ENCODE data around the gene CDH13. TPM values are rescaled to one million over a fixed set of nuclear protein-coding genes. Genes with fewer than 3 reads are reported as not detected.

The CDH13 gene
- total and polyA plus RNA-seq, 5 donors: 20.7 to 123 (median 93.6) TPM

DNA sequence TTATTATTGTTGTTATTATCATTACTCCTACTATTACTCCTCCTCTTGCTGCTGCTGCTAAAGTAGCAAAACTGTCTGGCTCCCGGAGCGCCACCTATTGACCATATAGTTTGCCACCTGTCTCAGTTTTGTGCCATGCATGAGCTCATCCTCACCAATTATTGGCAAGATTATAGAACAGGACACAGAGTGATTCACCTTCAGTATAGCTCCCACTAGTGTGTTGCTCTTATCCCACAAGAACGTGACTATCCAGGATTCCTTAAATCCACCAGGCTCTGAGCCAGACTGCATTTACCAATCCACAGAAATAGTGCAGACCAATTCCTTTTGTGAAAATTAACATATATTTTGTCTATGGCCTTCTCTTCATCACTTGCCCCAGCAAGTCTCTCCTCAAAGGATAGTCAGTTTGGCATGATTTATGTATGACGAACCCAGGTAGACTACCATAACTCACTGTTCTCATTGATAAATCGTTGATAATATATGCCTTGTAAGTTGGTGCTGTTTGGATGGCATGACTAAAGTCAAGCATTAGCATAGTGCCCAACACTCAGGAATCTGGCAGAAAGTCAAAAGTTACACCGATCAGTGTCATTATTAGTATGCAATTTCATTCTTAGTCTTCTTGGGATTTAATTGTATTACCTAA is 775.5 kb downstream of the CDH13 start:
- DNase-seq: peak in 1 of 3 donors; percentile 7
- intact Hi-C loops (cut with DNase I): no loop called here
- 85% methylated on average over 6 of the region's 6 CpGs for WGBS

GRCh38 chr16:83402967-83403366 is 776.2 kb downstream of the CDH13 start:
- 77% methylated on average over 4 of the region's 4 CpGs for WGBS
- H3K4me1 ChIP-seq (ENCODE audit: control insufficient read depth, insufficient read depth, low read length): no peaks in the 10 kb centered on the region
- H3K27ac ChIP-seq (ENCODE audit: low read length): no peak overlapping the region
- no peaks in the 10 kb centered on the region for H3K9me3 ChIP-seq (ENCODE audit: control insufficient read depth, low read length)
- no peak overlapping the region for H3K4me3 ChIP-seq (ENCODE audit: low read length)
- intact Hi-C loops (cut with DNase I): no loop called here
- H3K27me3 ChIP-seq (ENCODE audit: control insufficient read depth, insufficient read depth): no peaks in the 10 kb centered on the region
- DNase-seq (no peak), ATAC-seq (no peak)

More for the DNA sequence above, 775.5 kb downstream of the CDH13 start:
- Histone ChIP-seq H3K27me3 (ENCODE audit: control insufficient read depth, insufficient read depth) (no peaks in the 10 kb centered on the region), H3K4me3 (ENCODE audit: low read length) (no peak overlapping the region), H3K4me1 (ENCODE audit: control insufficient read depth, insufficient read depth, low read length) (peaks cover 2% of the 10 kb centered on the region), H3K27ac (ENCODE audit: low read length) (no peak overlapping the region), H3K9me3 (ENCODE audit: control insufficient read depth, low read length) (no peaks in the 10 kb centered on the region)
- ATAC-seq: no peak

GRCh38 chr16:83403761-83404160 is 777.0 kb downstream of the CDH13 start:
- DNase-seq (no peak), ATAC-seq (no peak)
- WGBS: 86% methylated on average over 2 of the region's 2 CpGs
- Histone ChIP-seq H3K27ac (ENCODE audit: low read length) (no peak overlapping the region), H3K4me3 (ENCODE audit: low read length) (no peak overlapping the region), H3K4me1 (ENCODE audit: control insufficient read depth, insufficient read depth, low read length) (no peaks in the 10 kb centered on the region), H3K27me3 (ENCODE audit: control insufficient read depth, insufficient read depth) (no peaks in the 10 kb centered on the region), H3K9me3 (ENCODE audit: control insufficient read depth, low read length) (no peaks in the 10 kb centered on the region)
- intact Hi-C loops (cut with DNase I): no loop called here

DNA sequence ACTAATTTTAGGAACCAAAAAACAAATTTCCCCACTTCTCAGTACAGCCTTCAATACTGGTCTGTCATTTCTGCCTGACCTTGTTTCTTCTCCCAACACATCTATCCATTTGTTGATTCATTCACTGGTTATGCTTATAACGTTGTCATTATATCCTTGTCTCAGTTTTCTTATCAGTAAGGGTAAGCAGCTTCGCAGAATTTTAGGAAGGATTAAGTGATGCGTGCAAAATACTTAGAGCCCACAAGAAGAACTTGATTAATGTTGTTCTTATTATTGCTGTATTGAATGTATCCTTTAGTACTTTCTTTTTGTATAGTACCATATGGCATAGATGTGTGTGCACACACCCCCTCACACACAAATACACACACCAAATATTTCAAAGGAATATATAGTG is 777.5 kb downstream of the CDH13 start:
- H3K9me3 ChIP-seq (ENCODE audit: control insufficient read depth, low read length): no peaks in the 10 kb centered on the region
- no peaks in the 10 kb centered on the region for H3K4me1 ChIP-seq (ENCODE audit: control insufficient read depth, insufficient read depth, low read length)
- no peak for DNase-seq
- intact Hi-C loops (cut with DNase I): no loop called here
- H3K27ac ChIP-seq (ENCODE audit: low read length): no peak overlapping the region
- 72% methylated on average over 3 of the region's 3 CpGs for WGBS
- no peak for ATAC-seq
- H3K4me3 ChIP-seq (ENCODE audit: low read length): no peak overlapping the region
- no peaks in the 10 kb centered on the region for H3K27me3 ChIP-seq (ENCODE audit: control insufficient read depth, insufficient read depth)

GRCh38 chr16:83407928-83408327 is 781.2 kb downstream of the CDH13 start:
- ATAC-seq (no peak), DNase-seq (no peak)
- Histone ChIP-seq H3K27ac (ENCODE audit: low read length) (no peak overlapping the region), H3K4me3 (ENCODE audit: low read length) (no peak overlapping the region), H3K27me3 (ENCODE audit: control insufficient read depth, insufficient read depth) (no peaks in the 10 kb centered on the region), H3K9me3 (ENCODE audit: control insufficient read depth, low read length) (no peaks in the 10 kb centered on the region), H3K4me1 (ENCODE audit: control insufficient read depth, insufficient read depth, low read length) (no peaks in the 10 kb centered on the region)
- WGBS: 84% methylated on average over 5 of the region's 5 CpGs
- intact Hi-C loops (cut with DNase I): no loop called here

GRCh38 chr16:83409347-83409746 is 782.6 kb downstream of the CDH13 start:
- intact Hi-C loops (cut with DNase I): no loop called here
- Histone ChIP-seq H3K27ac (ENCODE audit: low read length) (no peak overlapping the region), H3K4me1 (ENCODE audit: control insufficient read depth, insufficient read depth, low read length) (no peaks in the 10 kb centered on the region), H3K9me3 (ENCODE audit: control insufficient read depth, low read length) (no peaks in the 10 kb centered on the region), H3K27me3 (ENCODE audit: control insufficient read depth, insufficient read depth) (no peaks in the 10 kb centered on the region), H3K4me3 (ENCODE audit: low read length) (no peak overlapping the region)
- 87% methylated on average over 3 of the region's 3 CpGs for WGBS
- DNase-seq (no peak), ATAC-seq (no peak)

DNA sequence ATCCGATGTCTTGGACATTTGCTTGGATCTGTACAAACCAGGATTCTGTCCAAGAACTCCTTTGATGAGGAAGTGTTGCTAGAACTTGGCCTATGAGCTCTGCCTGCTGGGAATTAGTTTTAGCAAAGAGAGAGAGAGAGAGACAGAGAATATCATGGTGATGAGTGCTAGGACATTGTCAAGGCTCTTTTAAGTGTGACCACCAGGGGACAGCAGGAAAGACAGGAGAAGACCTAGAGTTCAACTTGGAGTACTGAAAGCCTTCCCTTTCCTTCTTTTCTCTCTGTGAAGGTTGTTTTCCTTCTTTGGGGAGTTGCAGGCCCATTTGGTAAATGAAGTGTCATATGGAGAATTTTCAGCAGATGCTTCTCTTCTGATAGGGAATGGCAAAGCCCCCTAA is 791.8 kb downstream of the CDH13 start:
- H3K9me3 ChIP-seq (ENCODE audit: control insufficient read depth, low read length): no peaks in the 10 kb centered on the region
- no peak overlapping the region for H3K4me3 ChIP-seq (ENCODE audit: low read length)
- ATAC-seq: no peak
- H3K27me3 ChIP-seq (ENCODE audit: control insufficient read depth, insufficient read depth): no peaks in the 10 kb centered on the region
- no peaks in the 10 kb centered on the region for H3K4me1 ChIP-seq (ENCODE audit: control insufficient read depth, insufficient read depth, low read length)
- WGBS: 40% methylated on average over 1 of the region's 1 CpG
- intact Hi-C loops (cut with DNase I): no loop called here
- no peak overlapping the region for H3K27ac ChIP-seq (ENCODE audit: low read length)
- no peak for DNase-seq

GRCh38 chr16:83420206-83420760 is 793.5 kb downstream of the CDH13 start:
- DNase-seq: no peak
- ATAC-seq: no peak
- H3K27me3 ChIP-seq (ENCODE audit: control insufficient read depth, insufficient read depth): no peaks in the 10 kb centered on the region
- intact Hi-C loops (cut with DNase I): no loop called here
- 70% methylated on average over 9 of the region's 9 CpGs for WGBS
- H3K4me3 ChIP-seq (ENCODE audit: low read length): no peak overlapping the region
- H3K27ac ChIP-seq (ENCODE audit: low read length): no peak overlapping the region
- H3K4me1 ChIP-seq (ENCODE audit: control insufficient read depth, insufficient read depth, low read length): no peaks in the 10 kb centered on the region
- no peaks in the 10 kb centered on the region for H3K9me3 ChIP-seq (ENCODE audit: control insufficient read depth, low read length)

DNA sequence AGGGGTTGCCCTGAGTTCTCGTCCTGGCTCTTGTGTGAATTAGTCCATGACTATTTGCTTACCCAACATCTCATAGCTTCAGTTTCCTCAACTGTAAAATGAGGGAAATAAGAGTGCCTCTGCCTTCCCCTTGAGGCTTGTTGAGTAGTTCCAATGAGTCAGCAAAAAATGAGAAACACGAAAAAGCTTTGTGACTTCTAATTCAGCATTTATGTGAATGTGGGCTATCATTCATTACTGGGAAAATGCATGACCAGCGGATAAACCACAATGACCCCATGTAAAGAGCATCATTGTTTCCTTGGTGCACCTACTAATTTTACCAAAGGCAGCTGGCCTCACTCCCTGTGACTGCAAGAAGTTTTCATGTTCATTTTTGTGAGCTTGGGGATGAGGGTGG is 806.4 kb downstream of the CDH13 start:
- Histone ChIP-seq H3K27me3 (ENCODE audit: control insufficient read depth, insufficient read depth) (no peaks in the 10 kb centered on the region), H3K4me3 (ENCODE audit: low read length) (no peak overlapping the region), H3K27ac (ENCODE audit: low read length) (no peak overlapping the region), H3K4me1 (ENCODE audit: control insufficient read depth, insufficient read depth, low read length) (no peaks in the 10 kb centered on the region), H3K9me3 (ENCODE audit: control insufficient read depth, low read length) (no peaks in the 10 kb centered on the region)
- DNase-seq: no peak
- no peak for ATAC-seq
- 78% methylated on average over 3 of the region's 3 CpGs for WGBS
- intact Hi-C loops (cut with DNase I): no loop called here

DNA sequence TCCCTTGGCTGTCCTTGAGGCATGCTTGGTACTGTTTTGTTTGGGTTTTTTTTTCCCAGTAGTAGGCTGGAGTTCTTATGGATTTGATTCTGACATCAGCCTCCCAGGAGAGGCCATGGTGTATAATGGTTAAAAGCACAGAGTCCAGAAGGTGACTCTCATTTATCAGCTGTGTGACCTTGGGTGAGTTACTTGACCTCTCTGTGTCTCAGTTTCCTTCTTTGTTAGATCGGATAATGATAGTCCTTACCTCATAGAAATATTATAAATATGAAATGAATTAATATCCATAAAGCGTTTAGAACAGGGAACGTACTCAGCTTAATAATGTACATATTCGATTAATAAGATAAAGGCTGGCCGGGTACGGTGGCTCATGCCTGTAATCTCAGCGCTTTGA is 810.3 kb downstream of the CDH13 start:
- ATAC-seq (no peak), DNase-seq (no peak)
- intact Hi-C loops (cut with DNase I): no loop called here
- Histone ChIP-seq H3K27me3 (ENCODE audit: control insufficient read depth, insufficient read depth) (no peaks in the 10 kb centered on the region), H3K27ac (ENCODE audit: low read length) (no peak overlapping the region), H3K4me3 (ENCODE audit: low read length) (no peak overlapping the region), H3K4me1 (ENCODE audit: control insufficient read depth, insufficient read depth, low read length) (no peaks in the 10 kb centered on the region), H3K9me3 (ENCODE audit: control insufficient read depth, low read length) (no peaks in the 10 kb centered on the region)
- WGBS: 95% methylated on average over 7 of the region's 7 CpGs

- Histone ChIP-seq H3K4me1 (ENCODE audit: control insufficient read depth, insufficient read depth, low read length) (no peaks in the 10 kb centered on the region), H3K27ac (ENCODE audit: low read length) (no peak overlapping the region), H3K27me3 (ENCODE audit: control insufficient read depth, insufficient read depth) (no peaks in the 10 kb centered on the region), H3K4me3 (ENCODE audit: low read length) (no peak overlapping the region), H3K9me3 (ENCODE audit: control insufficient read depth, low read length) (no peaks in the 10 kb centered on the region)
- intact Hi-C loops (cut with DNase I): no loop called here
- no peak for DNase-seq
- no peak for ATAC-seq
- 78% methylated on average over 3 of the region's 3 CpGs for WGBS
These were observed 811.6 kb downstream of the CDH13 start for GRCh38 chr16:83438326-83438725.

DNA sequence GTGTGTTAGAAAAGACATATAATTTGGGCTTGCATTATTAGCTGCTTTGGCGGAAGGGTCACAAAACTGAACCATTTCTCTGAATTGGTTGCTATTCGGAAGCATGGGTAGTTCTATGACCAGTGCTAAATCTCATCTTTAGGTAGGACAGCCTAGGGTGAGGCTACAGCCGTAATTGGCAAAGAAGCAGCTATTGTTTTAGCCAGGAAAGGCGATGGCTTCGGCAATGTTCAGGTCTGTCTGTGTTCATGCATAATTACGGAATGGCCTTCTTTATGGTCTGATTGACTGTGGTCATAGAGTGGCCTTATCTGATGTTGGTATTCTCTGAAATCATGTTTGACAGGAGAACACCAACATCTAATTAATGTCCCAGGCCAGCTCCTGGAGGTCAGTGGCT is 812.6 kb downstream of the CDH13 start:
- ATAC-seq (no peak), DNase-seq (no peak)
- WGBS: 83% methylated on average over 6 of the region's 6 CpGs
- Histone ChIP-seq H3K27ac (ENCODE audit: low read length) (no peak overlapping the region), H3K27me3 (ENCODE audit: control insufficient read depth, insufficient read depth) (no peaks in the 10 kb centered on the region), H3K4me1 (ENCODE audit: control insufficient read depth, insufficient read depth, low read length) (no peaks in the 10 kb centered on the region), H3K9me3 (ENCODE audit: control insufficient read depth, low read length) (no peaks in the 10 kb centered on the region), H3K4me3 (ENCODE audit: low read length) (no peak overlapping the region)
- intact Hi-C loops (cut with DNase I): no loop called here
